GM06990 (cell line): ENCODE results near the gene LSM10.

Experiments
- DNase-seq: peaks from one replicate; pipeline ENCODE4 v3.0.0-alpha.2; 2011; ENCODE audit not compliant: insufficient read length; ENCODE audit errors: extremely low read depth
- H3K27me3 ChIP-seq: replicated peaks from 2 replicates; pipeline ENCODE4 v1.6.0; 2011; ENCODE audit warnings: low read length; ENCODE audit not compliant: control insufficient read depth, insufficient read depth
- H3K36me3 ChIP-seq: 2 replicates; pipeline ENCODE4 v1.5.1; 2011; ENCODE audit warnings: low read length; ENCODE audit not compliant: control insufficient read depth, insufficient read depth
- H3K4me3 ChIP-seq: replicated peaks from 2 replicates; pipeline ENCODE4 v1.5.1; 2011; ENCODE audit warnings: low read depth, mild to moderate bottlenecking, control low read depth, low read length
- CTCF ChIP-seq: IDR thresholded peaks from 2 replicates; pipeline ENCODE4 v1.5.1; 2011; ENCODE audit warnings: low read length, control low read depth, mild to moderate bottlenecking, inconsistent platforms; ENCODE audit not compliant: insufficient read depth, poor library complexity, severe bottlenecking

LSM10 gene

GRCh38 chr1:36385410-36386264 is 12.1 kb downstream of the LSM10 start, which contains the start of gene STK40:
STK40 (minus strand) TSS chr1:36385924; CDS start chr1:36361332, 24,592 bp downstream.
- peak; percentile 95 for DNase-seq

GRCh38 chr1:36384542-36385409 is 12.9 kb downstream of the LSM10 start:
- Histone ChIP-seq H3K4me3 (peak overlapping the region; percentile 80), H3K36me3 (peaks cover 4% of the 10 kb centered on the region), H3K27me3 (no peaks in the 10 kb centered on the region)
- TF ChIP-seq CTCF, result no peak
- no peak for DNase-seq

More at GRCh38 chr1:36385410-36386264, 12.1 kb downstream of the LSM10 start, which contains the start of gene STK40:
- peaks cover 4% of the 10 kb centered on the region for H3K36me3 ChIP-seq
- TF ChIP-seq CTCF, result no peak
- H3K4me3 ChIP-seq, result peak within 1 kb of the TSS; percentile 80
- no peaks in the 10 kb centered on the region for H3K27me3 ChIP-seq

- Histone ChIP-seq H3K36me3 (peaks cover 4% of the 10 kb centered on the region; the same call in 1 of the 2 replicates), H3K27me3 (no peaks in the 10 kb centered on the region), H3K4me3 (no peak overlapping the region)
- TF ChIP-seq CTCF, result no peak
- DNase-seq, result no peak
These were observed 14.5 kb downstream of the LSM10 start for GRCh38 chr1:36383240-36383639.

- no peak for TF ChIP-seq CTCF
- H3K36me3 ChIP-seq, result peaks cover 4% of the 10 kb centered on the region; the same call in 1 of the 2 replicates
- no peak for DNase-seq
- no peaks in the 10 kb centered on the region for H3K27me3 ChIP-seq
- H3K4me3 ChIP-seq, result no peak overlapping the region
These were observed 15.0 kb downstream of the LSM10 start for GRCh38 chr1:36382669-36383068.

- peaks cover 4% of the 10 kb centered on the region; the same call in 1 of the 2 replicates for H3K36me3 ChIP-seq
- H3K4me3 ChIP-seq, result no peak overlapping the region
- TF ChIP-seq CTCF, result no peak
These were observed 15.5 kb downstream of the LSM10 start for GRCh38 chr1:36382231-36382630.

More at GRCh38 chr1:36382231-36382630, 15.5 kb downstream of the LSM10 start:
- DNase-seq, result no peak
- H3K27me3 ChIP-seq, result no peaks in the 10 kb centered on the region
